ENCODE results near the gene OGFOD3.
"Not testable (repeated sequence)": the region's sequence is repeated elsewhere in the genome, so short reads cannot be mapped to it uniquely, and the experiment has no call there.

OGFOD3 gene

GRCh38 chr17:82418001-82418986, at the start of gene OGFOD3, which contains the start of gene HEXD:
OGFOD3 (minus strand) TSS chr17:82418586; CDS start chr17:82418485, 101 bp downstream.
HEXD (plus strand) TSS chr17:82418347; CDS start chr17:82419800, 1,453 bp downstream.
- H3K4me3 ChIP-seq (ENCODE audit: low read depth, low read length), result peak within 1 kb of the TSS; percentile 72
- DNase-seq (ENCODE audit: low read depth), result peak; percentile 40
- in situ Hi-C loops (cut with HindIII; ENCODE audit: low sequenced_read_pairs), result loop anchor here (5.0 to 10.0 kb wide), 2 partner anchors 56 to 73 kb away; no protein-coding TSS in a partner anchor
- TF ChIP-seq CTCF (IDR thresholded peaks at IDR 0.05; ENCODE audit: low read depth, low read length, missing control alignments), result no peak

GRCh38 chr17:82465023-82465603, 46.7 kb upstream of the OGFOD3 start:
- in situ Hi-C loops (cut with HindIII; ENCODE audit: low sequenced_read_pairs), result no loop called here
- DNase-seq (ENCODE audit: low read depth), result no peak

DNA sequence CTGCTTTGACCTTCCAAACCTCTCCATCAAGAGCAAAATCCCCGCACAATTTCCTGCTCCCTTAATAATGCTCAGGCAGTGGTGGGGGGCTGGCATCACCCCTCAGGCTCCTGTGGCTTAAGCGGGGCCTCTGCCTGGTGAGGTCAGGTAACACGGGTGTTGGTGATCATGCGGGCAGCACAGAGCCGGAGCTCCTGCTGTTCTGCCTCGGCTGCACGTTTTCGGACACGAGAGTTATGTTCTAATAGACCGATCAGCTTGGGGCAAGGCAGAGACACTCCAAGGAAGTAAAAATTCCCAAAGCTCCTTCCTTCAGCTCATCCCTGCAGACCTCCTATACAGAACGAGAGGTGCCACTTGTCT, 46.2 kb upstream of the OGFOD3 start:
- H3K4me3 ChIP-seq (ENCODE audit: low read depth, low read length), result no peak overlapping the region
- no peak for TF ChIP-seq CTCF (IDR thresholded peaks at IDR 0.05; ENCODE audit: low read depth, low read length, missing control alignments)
- in situ Hi-C loops (cut with HindIII; ENCODE audit: low sequenced_read_pairs), result no loop called here
- DNase-seq (ENCODE audit: low read depth), result no peak

More at GRCh38 chr17:82465023-82465603, 46.7 kb upstream of the OGFOD3 start:
- TF ChIP-seq CTCF (IDR thresholded peaks at IDR 0.05; ENCODE audit: low read depth, low read length, missing control alignments), result no peak
- no peak overlapping the region for H3K4me3 ChIP-seq (ENCODE audit: low read depth, low read length)

DNA sequence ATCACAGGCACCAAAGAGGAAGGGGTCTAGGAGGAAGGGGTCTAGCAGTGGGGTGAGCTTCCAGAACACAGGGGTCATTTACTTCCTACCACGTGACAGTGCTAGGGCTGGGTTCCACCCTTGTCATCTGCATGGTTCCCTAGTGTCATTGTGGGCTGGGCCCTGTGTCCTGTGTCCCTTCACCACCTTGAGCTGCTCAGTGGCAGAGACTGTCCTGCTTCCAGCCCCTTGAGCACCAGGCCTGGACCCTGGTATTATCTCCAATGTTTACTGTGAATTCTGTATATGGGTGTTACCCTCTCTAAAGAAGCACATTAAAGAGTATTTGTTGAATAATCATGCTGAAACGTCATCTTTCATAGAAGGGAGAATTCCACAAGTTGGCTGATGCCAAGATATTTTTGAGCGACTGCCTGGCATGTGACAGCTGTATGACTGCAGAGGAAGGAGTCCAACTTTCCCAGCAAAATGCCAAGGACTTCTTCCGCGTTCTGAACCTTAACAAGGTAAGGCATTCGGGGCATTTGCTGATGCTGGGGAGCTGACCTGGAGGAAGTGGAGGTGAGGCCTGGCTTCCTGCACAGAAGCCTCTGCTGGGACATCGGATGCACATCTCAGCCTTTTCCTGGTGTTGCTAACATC, 45.7 kb upstream of the OGFOD3 start:
- in situ Hi-C loops (cut with HindIII; ENCODE audit: low sequenced_read_pairs), result no loop called here
- DNase-seq (ENCODE audit: low read depth), result no peak
- H3K4me3 ChIP-seq (ENCODE audit: low read depth, low read length), result no peak overlapping the region
- TF ChIP-seq CTCF (IDR thresholded peaks at IDR 0.05; ENCODE audit: low read depth, low read length, missing control alignments), result no peak

- no peak for DNase-seq (ENCODE audit: low read depth)
- H3K4me3 ChIP-seq (ENCODE audit: low read depth, low read length), result no peak overlapping the region
- in situ Hi-C loops (cut with HindIII; ENCODE audit: low sequenced_read_pairs), result no loop called here
- TF ChIP-seq CTCF (IDR thresholded peaks at IDR 0.05; ENCODE audit: low read depth, low read length, missing control alignments), result no peak
These were observed 45.0 kb upstream of the OGFOD3 start for GRCh38 chr17:82463391-82463790.

DNA sequence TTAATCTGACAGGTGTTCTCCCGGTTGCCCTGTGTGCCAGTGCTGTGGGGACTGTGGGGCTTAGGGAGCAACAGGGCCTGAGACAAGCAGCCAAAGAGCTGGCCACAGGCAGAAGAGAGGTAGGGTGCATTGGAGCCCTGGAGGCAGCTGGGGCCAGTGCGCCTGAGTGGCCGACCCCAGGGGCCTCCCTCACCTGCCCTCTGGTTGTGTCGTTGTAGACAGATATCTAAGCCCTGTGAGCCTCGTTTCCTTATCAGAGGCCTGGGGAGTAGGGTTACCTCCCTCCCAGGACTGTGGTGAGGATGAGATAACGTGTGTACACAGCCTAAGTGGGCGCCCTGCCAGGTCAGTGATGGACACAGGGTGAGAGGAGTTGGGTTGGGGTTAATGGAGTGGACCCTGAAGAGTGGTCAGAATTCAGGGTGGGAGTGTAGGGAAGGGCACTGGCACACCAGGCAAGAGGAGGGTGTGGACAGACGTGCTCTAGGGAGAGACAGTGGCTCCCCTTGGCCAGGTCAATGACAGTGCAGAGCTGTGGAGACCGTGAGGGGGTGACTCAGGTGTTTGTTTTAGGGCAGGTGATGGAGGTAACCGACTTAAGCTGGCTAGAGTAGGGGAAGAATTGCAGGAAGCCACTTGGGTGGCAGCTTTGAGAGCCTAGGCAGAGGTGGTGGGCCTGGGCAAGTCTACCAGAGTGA, 43.6 kb upstream of the OGFOD3 start:
- no peak overlapping the region for H3K4me3 ChIP-seq (ENCODE audit: low read depth, low read length)
- TF ChIP-seq CTCF (IDR thresholded peaks at IDR 0.05; ENCODE audit: low read depth, low read length, missing control alignments), result no peak
- in situ Hi-C loops (cut with HindIII; ENCODE audit: low sequenced_read_pairs), result no loop called here
- no peak for DNase-seq (ENCODE audit: low read depth)

GRCh38 chr17:82459936-82460335, 41.5 kb upstream of the OGFOD3 start:
- DNase-seq (ENCODE audit: low read depth); in situ Hi-C loops (cut with HindIII; ENCODE audit: low sequenced_read_pairs); H3K4me3 ChIP-seq (ENCODE audit: low read depth, low read length): not testable (repeated sequence)
